GM23338 (cell line): ENCODE results near the gene ING3. TPM values are rescaled to one million over a fixed set of nuclear protein-coding genes. Genes with fewer than 3 reads are reported as not detected.

Experiments
- ATAC-seq: fragments of 200-7000 bp; cut with Tn5 transposase; 3 replicates; pipeline ENCODE4 v1.9.1; 2020
- DNase-seq: peaks from one replicate; pipeline ENCODE4 v3.0.0-alpha.2; 2015; ENCODE audit warnings: low spot score
- H2AFZ ChIP-seq: fragments of 200-600 bp; sonication (generic); 2 replicates; pipeline ENCODE4 v1.8.0; 2016; ENCODE audit warnings: antibody characterized with exemption, mild to moderate bottlenecking, moderate library complexity
- H3F3A ChIP-seq: fragments of 200-600 bp; sonication (generic); replicated peaks from 2 replicates; pipeline ENCODE4 v1.8.0; 2017; ENCODE audit warnings: antibody characterized with exemption, mixed run types, low read depth
- H3K27ac ChIP-seq: fragments of 200-600 bp; sonication (generic); 2 replicates; pipeline ENCODE4 v1.6.1; 2016; ENCODE audit warnings: low read depth
- H3K27me3 ChIP-seq: fragments of 200-600 bp; sonication (generic); 2 replicates; pipeline ENCODE4 v1.8.0; 2016; ENCODE audit warnings: mild to moderate bottlenecking, mixed run types, moderate library complexity; ENCODE audit not compliant: insufficient read depth
- H3K36me3 ChIP-seq: fragments of 200-600 bp; sonication (generic); 2 replicates; pipeline ENCODE4 v1.8.0; 2016; ENCODE audit warnings: mild to moderate bottlenecking; ENCODE audit not compliant: insufficient read depth
- H3K4me1 ChIP-seq: fragments of 200-600 bp; sonication (generic); 2 replicates; pipeline ENCODE4 v1.8.0; 2016; ENCODE audit warnings: mild to moderate bottlenecking, moderate library complexity; ENCODE audit not compliant: insufficient read depth
- H3K4me2 ChIP-seq: fragments of 200-600 bp; sonication (generic); 2 replicates; pipeline ENCODE4 v1.7.1; 2017; ENCODE audit warnings: mixed run types
- H3K4me3 ChIP-seq: fragments of 200-600 bp; sonication (generic); 2 replicates; pipeline ENCODE4 v1.6.1; 2016; ENCODE audit warnings: mixed run types
- H3K79me2 ChIP-seq: fragments of 200-600 bp; sonication (generic); replicated peaks from 2 replicates; pipeline ENCODE4 v1.8.0; 2017; ENCODE audit warnings: mild to moderate bottlenecking; ENCODE audit not compliant: insufficient read depth
- H3K9me2 ChIP-seq: fragments of 200-600 bp; sonication (generic); 2 replicates; pipeline ENCODE4 v1.8.0; 2017; ENCODE audit not compliant: insufficient read depth
- H4K20me1 ChIP-seq: fragments of 200-600 bp; sonication (generic); replicated peaks from 2 replicates; pipeline ENCODE4 v1.8.0; 2017; ENCODE audit warnings: mild to moderate bottlenecking; ENCODE audit not compliant: insufficient read depth
- H3K27ac Mint-ChIP-seq: 2 replicates; pipeline ENCODE4 v1.8.0; 2020; ENCODE audit warnings: inconsistent platforms, mild to moderate bottlenecking, moderate library complexity, mixed read lengths
- H3K27me3 Mint-ChIP-seq: 3 replicates; pipeline ENCODE4 v1.8.0; 2022; ENCODE audit warnings: low read depth, mild to moderate bottlenecking, moderate library complexity, mixed read lengths, inconsistent platforms; ENCODE audit not compliant: insufficient read depth, poor library complexity
- H3K36me3 Mint-ChIP-seq: 3 replicates; pipeline ENCODE4 v1.8.0; 2021; ENCODE audit warnings: low read depth, mild to moderate bottlenecking, inconsistent platforms, moderate library complexity, mixed read lengths
- H3K4me1 Mint-ChIP-seq: 3 replicates; pipeline ENCODE4 v1.8.0; 2020; ENCODE audit warnings: mild to moderate bottlenecking, inconsistent platforms, mixed read lengths
- H3K4me3 Mint-ChIP-seq: 3 replicates; pipeline ENCODE4 v1.8.0; 2021; ENCODE audit warnings: moderate library complexity, mild to moderate bottlenecking, inconsistent platforms, mixed read lengths
- H3K9me3 Mint-ChIP-seq: 3 replicates; pipeline ENCODE4 v1.8.0; 2020; ENCODE audit warnings: moderate library complexity, mild to moderate bottlenecking, inconsistent platforms, mixed read lengths
- CREB1 ChIP-seq: fragments of 250-450 bp; sonication (Bioruptor Pico); IDR thresholded peaks from 2 replicates; pipeline ENCODE4 v1.5.0; 2020; ENCODE audit warnings: low read depth, mild to moderate bottlenecking, moderate library complexity
- EZH2 ChIP-seq: fragments of 200-600 bp; sonication (generic); IDR thresholded peaks from one replicate; pipeline ENCODE4 v1.8.0; 2017; ENCODE audit warnings: antibody characterized with exemption, mild to moderate bottlenecking, low read depth; ENCODE audit not compliant: unreplicated experiment
- EZH2phosphoT487 ChIP-seq: fragments of 200-600 bp; sonication (generic); IDR thresholded peaks from one replicate; pipeline ENCODE4 v1.8.1; 2018; ENCODE audit warnings: antibody characterized with exemption; ENCODE audit not compliant: unreplicated experiment
- JUNB ChIP-seq: IDR thresholded peaks from one replicate; pipeline ENCODE4 v1.6.1; 2016; ENCODE audit warnings: antibody characterized with exemption; ENCODE audit not compliant: unreplicated experiment
- NANOG ChIP-seq: IDR thresholded peaks from 2 replicates; pipeline ENCODE4 v1.6.1; 2016; ENCODE audit warnings: antibody characterized with exemption, borderline replicate concordance
- POLR2AphosphoS5 ChIP-seq: IDR thresholded peaks from 2 replicates; pipeline ENCODE4 v1.6.1; 2016; ENCODE audit warnings: antibody characterized with exemption, low read depth
- REST ChIP-seq: IDR thresholded peaks from one replicate; pipeline ENCODE4 v1.6.1; 2018; ENCODE audit warnings: antibody characterized with exemption; ENCODE audit not compliant: unreplicated experiment
- STAT1 ChIP-seq: IDR thresholded peaks from one replicate; pipeline ENCODE4 v1.6.1; 2016; ENCODE audit warnings: antibody characterized with exemption; ENCODE audit not compliant: unreplicated experiment
- ZNF114 ChIP-seq: fragments of 250-450 bp; sonication (Bioruptor Pico); IDR thresholded peaks from 2 replicates; pipeline ENCODE4 v1.5.0; 2020; ENCODE audit warnings: mild to moderate bottlenecking, moderate library complexity
- ZNF331 ChIP-seq: fragments of 250-450 bp; sonication (Bioruptor Pico); IDR thresholded peaks from 2 replicates; pipeline ENCODE4 v1.5.0; 2020; ENCODE audit warnings: low read depth, mild to moderate bottlenecking, moderate library complexity
- polyA plus RNA-seq: library from polyadenylated mRNA; unstranded; fragments of >200 nt; fragmentation: Nextera tagmentation; extraction: Ambion mirVana; gene quantifications from 2 replicates; pipeline ENCODE4 v1.2.1, GENCODE V29; 2016
- total RNA-seq: library from RNA; depleted of rRNA; stranded (reverse); fragments of >200 nt; shearing (Covaris generic); gene quantifications from 2 replicates; pipeline ENCODE4 v1.2.3, GENCODE V29; 2014
- TF ChIP-seq, protein P1 (sequence below): fragments of 250-450 bp; sonication (Bioruptor Pico); IDR thresholded peaks from 2 replicates; pipeline ENCODE4 v1.5.0; 2020; ENCODE audit warnings: mild to moderate bottlenecking, moderate library complexity
- TF ChIP-seq, protein P2 (sequence below), 2 experiments: fragments of 200-600 bp in 1 of 2; sonication (generic) in 1 of 2; conservative IDR thresholded peaks; 2 replicates each; pipeline versions ENCODE4 v1.5.1 to v1.6.1; 2016 to 2017; ENCODE audit warnings: antibody characterized with exemption in 2 of 2, low read depth in 2 of 2, mild to moderate bottlenecking in 2 of 2, moderate library complexity in 1 of 2
- TF ChIP-seq, protein P3 (sequence below): IDR thresholded peaks from 2 replicates; pipeline ENCODE4 v1.6.1; 2016; ENCODE audit warnings: antibody characterized with exemption

ING3 gene
- total and polyA plus RNA-seq, 2 experiments from 2014 or later = 17.8 to 26.2 TPM

- no peaks in the 10 kb centered on the region; the same call in 2 of the 3 replicates for H3K4me1 Mint-ChIP-seq
- H3K9me3 Mint-ChIP-seq = no peaks in the 10 kb centered on the region
- no peaks in the 10 kb centered on the region for H3K27me3 Mint-ChIP-seq
- Histone ChIP-seq H3K27me3 (no peaks in the 10 kb centered on the region), H4K20me1 (no peaks in the 10 kb centered on the region), H3F3A (no peaks in the 10 kb centered on the region), H3K9me2 (no peaks in the 10 kb centered on the region), H3K36me3 (no peaks in the 10 kb centered on the region), H3K4me1 (no peaks in the 10 kb centered on the region), H3K79me2 (no peaks in the 10 kb centered on the region), H3K4me3 (no peak overlapping the region), H3K27ac (no peak overlapping the region), H3K4me2 (no peak overlapping the region), H2AFZ (no peak overlapping the region)
- no peak overlapping the region for H3K4me3 Mint-ChIP-seq
- H3K27ac Mint-ChIP-seq = no peak overlapping the region
- no peak for ATAC-seq
- H3K36me3 Mint-ChIP-seq = no peaks in the 10 kb centered on the region
- TF ChIP-seq EZH2phosphoT487 (no peak), JUNB (no peak), ZNF114 (CRISPR knock-in tag) (no peak), STAT1 (no peak), REST (no peak), POLR2AphosphoS5 (no peak), NANOG (no peak), CREB1 (CRISPR knock-in tag) (no peak), EZH2 (no peak), ZNF331 (no peak)
- TF ChIP-seq, protein P1, sequence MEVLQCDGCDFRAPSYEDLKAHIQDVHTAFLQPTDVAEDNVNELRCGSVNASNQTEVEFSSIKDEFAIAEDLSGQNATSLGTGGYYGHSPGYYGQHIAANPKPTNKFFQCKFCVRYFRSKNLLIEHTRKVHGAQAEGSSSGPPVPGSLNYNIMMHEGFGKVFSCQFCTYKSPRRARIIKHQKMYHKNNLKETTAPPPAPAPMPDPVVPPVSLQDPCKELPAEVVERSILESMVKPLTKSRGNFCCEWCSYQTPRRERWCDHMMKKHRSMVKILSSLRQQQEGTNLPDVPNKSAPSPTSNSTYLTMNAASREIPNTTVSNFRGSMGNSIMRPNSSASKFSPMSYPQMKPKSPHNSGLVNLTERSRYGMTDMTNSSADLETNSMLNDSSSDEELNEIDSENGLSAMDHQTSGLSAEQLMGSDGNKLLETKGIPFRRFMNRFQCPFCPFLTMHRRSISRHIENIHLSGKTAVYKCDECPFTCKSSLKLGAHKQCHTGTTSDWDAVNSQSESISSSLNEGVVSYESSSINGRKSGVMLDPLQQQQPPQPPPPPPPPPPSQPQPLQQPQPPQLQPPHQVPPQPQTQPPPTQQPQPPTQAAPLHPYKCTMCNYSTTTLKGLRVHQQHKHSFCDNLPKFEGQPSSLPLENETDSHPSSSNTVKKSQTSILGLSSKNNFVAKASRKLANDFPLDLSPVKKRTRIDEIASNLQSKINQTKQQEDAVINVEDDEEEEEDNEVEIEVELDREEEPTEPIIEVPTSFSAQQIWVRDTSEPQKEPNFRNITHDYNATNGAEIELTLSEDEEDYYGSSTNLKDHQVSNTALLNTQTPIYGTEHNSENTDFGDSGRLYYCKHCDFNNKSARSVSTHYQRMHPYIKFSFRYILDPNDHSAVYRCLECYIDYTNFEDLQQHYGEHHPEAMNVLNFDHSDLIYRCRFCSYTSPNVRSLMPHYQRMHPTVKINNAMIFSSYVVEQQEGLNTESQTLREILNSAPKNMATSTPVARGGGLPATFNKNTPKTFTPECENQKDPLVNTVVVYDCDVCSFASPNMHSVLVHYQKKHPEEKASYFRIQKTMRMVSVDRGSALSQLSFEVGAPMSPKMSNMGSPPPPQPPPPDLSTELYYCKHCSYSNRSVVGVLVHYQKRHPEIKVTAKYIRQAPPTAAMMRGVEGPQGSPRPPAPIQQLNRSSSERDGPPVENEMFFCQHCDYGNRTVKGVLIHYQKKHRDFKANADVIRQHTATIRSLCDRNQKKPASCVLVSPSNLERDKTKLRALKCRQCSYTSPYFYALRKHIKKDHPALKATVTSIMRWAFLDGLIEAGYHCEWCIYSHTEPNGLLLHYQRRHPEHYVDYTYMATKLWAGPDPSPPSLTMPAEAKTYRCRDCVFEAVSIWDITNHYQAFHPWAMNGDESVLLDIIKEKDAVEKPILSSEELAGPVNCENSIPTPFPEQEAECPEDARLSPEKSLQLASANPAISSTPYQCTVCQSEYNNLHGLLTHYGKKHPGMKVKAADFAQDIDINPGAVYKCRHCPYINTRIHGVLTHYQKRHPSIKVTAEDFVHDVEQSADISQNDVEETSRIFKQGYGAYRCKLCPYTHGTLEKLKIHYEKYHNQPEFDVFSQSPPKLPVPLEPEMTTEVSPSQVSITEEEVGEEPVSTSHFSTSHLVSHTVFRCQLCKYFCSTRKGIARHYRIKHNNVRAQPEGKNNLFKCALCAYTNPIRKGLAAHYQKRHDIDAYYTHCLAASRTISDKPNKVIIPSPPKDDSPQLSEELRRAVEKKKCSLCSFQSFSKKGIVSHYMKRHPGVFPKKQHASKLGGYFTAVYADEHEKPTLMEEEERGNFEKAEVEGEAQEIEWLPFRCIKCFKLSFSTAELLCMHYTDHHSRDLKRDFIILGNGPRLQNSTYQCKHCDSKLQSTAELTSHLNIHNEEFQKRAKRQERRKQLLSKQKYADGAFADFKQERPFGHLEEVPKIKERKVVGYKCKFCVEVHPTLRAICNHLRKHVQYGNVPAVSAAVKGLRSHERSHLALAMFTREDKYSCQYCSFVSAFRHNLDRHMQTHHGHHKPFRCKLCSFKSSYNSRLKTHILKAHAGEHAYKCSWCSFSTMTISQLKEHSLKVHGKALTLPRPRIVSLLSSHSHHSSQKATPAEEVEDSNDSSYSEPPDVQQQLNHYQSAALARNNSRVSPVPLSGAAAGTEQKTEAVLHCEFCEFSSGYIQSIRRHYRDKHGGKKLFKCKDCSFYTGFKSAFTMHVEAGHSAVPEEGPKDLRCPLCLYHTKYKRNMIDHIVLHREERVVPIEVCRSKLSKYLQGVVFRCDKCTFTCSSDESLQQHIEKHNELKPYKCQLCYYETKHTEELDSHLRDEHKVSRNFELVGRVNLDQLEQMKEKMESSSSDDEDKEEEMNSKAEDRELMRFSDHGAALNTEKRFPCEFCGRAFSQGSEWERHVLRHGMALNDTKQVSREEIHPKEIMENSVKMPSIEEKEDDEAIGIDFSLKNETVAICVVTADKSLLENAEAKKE (CRISPR knock-in tag) = no peak
- TF ChIP-seq, protein P2, sequence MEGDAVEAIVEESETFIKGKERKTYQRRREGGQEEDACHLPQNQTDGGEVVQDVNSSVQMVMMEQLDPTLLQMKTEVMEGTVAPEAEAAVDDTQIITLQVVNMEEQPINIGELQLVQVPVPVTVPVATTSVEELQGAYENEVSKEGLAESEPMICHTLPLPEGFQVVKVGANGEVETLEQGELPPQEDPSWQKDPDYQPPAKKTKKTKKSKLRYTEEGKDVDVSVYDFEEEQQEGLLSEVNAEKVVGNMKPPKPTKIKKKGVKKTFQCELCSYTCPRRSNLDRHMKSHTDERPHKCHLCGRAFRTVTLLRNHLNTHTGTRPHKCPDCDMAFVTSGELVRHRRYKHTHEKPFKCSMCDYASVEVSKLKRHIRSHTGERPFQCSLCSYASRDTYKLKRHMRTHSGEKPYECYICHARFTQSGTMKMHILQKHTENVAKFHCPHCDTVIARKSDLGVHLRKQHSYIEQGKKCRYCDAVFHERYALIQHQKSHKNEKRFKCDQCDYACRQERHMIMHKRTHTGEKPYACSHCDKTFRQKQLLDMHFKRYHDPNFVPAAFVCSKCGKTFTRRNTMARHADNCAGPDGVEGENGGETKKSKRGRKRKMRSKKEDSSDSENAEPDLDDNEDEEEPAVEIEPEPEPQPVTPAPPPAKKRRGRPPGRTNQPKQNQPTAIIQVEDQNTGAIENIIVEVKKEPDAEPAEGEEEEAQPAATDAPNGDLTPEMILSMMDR (conservative IDR thresholded peaks at IDR 0.05; ENCODE audit: low read depth in 2 of 2) = no peak
- TF ChIP-seq, protein P3, sequence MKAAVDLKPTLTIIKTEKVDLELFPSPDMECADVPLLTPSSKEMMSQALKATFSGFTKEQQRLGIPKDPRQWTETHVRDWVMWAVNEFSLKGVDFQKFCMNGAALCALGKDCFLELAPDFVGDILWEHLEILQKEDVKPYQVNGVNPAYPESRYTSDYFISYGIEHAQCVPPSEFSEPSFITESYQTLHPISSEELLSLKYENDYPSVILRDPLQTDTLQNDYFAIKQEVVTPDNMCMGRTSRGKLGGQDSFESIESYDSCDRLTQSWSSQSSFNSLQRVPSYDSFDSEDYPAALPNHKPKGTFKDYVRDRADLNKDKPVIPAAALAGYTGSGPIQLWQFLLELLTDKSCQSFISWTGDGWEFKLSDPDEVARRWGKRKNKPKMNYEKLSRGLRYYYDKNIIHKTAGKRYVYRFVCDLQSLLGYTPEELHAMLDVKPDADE = no peak
- no peak for DNase-seq
Measured at GRCh38 chr7:121020249-121020988, 69.8 kb downstream of the ING3 start.
